CD4-positive, alpha-beta memory T cell (primary cell): ENCODE results near the gene CABLES1. TPM values are rescaled to one million over a fixed set of nuclear protein-coding genes. Genes with fewer than 3 reads are reported as not detected.
"Not testable (repeated sequence)": the region's sequence is repeated elsewhere in the genome, so short reads cannot be mapped to it uniquely, and the experiment has no call there.

Experiments
- CTCF ChIA-PET: fragments of 350-600 bp; sonication (Branson Sonifier 250); formaldehyde crosslinking; loops from one replicate; lab custom pipeline; 2021; ENCODE audit warnings: inconsistent platforms; ENCODE audit not compliant: partially characterized antibody; lab: Charles Lee
- POLR2A ChIA-PET: fragments of 350-600 bp; sonication (Branson Sonifier 250); formaldehyde crosslinking; loops from one replicate; lab custom pipeline; 2021; ENCODE audit not compliant: partially characterized antibody; lab: Charles Lee
- DNase-seq, 5 donors: peaks; one replicate each; pipeline versions ENCODE4 v3.0.0 to v3.0.0-alpha.2; 2020 to 2022; ENCODE audit warnings: mixed read lengths in 1 of 5
- H3K27ac ChIP-seq: one replicate; pipeline ENCODE4 v1.7.0; 2013; ENCODE audit warnings: low read depth, low read length
- H3K27me3 ChIP-seq: 2 replicates; pipeline ENCODE4 v1.7.0; 2013; ENCODE audit warnings: mild to moderate bottlenecking, low read length, moderate library complexity; ENCODE audit not compliant: insufficient read depth
- H3K36me3 ChIP-seq: 2 replicates; pipeline ENCODE4 v1.7.0; 2013; ENCODE audit warnings: mild to moderate bottlenecking, low read length, moderate library complexity; ENCODE audit not compliant: insufficient read depth
- H3K4me1 ChIP-seq: 2 replicates; pipeline ENCODE4 v1.7.0; 2013; ENCODE audit warnings: mild to moderate bottlenecking, low read length, moderate library complexity; ENCODE audit not compliant: insufficient read depth
- H3K4me3 ChIP-seq, 2 donors: one replicate each; pipeline ENCODE4 v1.7.0; 2013; ENCODE audit warnings: low read length in 2 of 2, mild to moderate bottlenecking in 1 of 2
- H3K9me3 ChIP-seq, 2 donors: one replicate each; pipeline ENCODE4 v1.7.0; 2013; ENCODE audit warnings: low read length in 2 of 2, control low read depth in 1 of 2; ENCODE audit not compliant: control insufficient read depth in 1 of 2
- H3K27ac Mint-ChIP-seq, 7 donors: one replicate each; pipeline ENCODE4 v1.8.0; 2020 to 2021; ENCODE audit warnings: mixed read lengths in 7 of 7, mild to moderate bottlenecking in 6 of 7, inconsistent platforms in 3 of 7, moderate library complexity in 3 of 7
- H3K27me3 Mint-ChIP-seq, 2 donors: one replicate each; pipeline ENCODE4 v1.8.0; 2020 to 2021; ENCODE audit warnings: mixed read lengths in 2 of 2
- H3K36me3 Mint-ChIP-seq, 2 donors: one replicate each; pipeline ENCODE4 v1.8.0; 2020 to 2021; ENCODE audit warnings: mixed read lengths in 2 of 2, inconsistent platforms in 1 of 2, mild to moderate bottlenecking in 1 of 2
- H3K4me1 Mint-ChIP-seq, 4 donors: one replicate each; pipeline ENCODE4 v1.8.0; 2020 to 2021; ENCODE audit warnings: mixed read lengths in 4 of 4, mild to moderate bottlenecking in 1 of 4
- H3K4me3 Mint-ChIP-seq, 8 donors: one replicate each; pipeline ENCODE4 v1.8.0; 2020 to 2021; ENCODE audit warnings: mixed read lengths in 8 of 8, mild to moderate bottlenecking in 7 of 8, moderate library complexity in 6 of 8, inconsistent platforms in 3 of 8
- H3K9me3 Mint-ChIP-seq, 8 donors: one replicate each; pipeline ENCODE4 v1.8.0; 2020 to 2021; ENCODE audit warnings: mixed read lengths in 8 of 8, mild to moderate bottlenecking in 5 of 8, inconsistent platforms in 3 of 8, moderate library complexity in 1 of 8
- intact Hi-C: fragments of 100-400 bp; cut with micrococcal nuclease; formaldehyde crosslinking; loops from one replicate; pipeline ENCODE4 v1.15.1; 2023
- polyA plus RNA-seq, 2 donors: library from polyadenylated mRNA; unstranded; fragments of 300-500 nt; fragmentation: Illumina TruSeq; gene quantifications; one replicate each; pipeline ENCODE4 v1.2.3, GENCODE V29; 2021
- total RNA-seq, 2 experiments: library from RNA; stranded (reverse); gene quantifications; one replicate each; pipeline ENCODE4 v1.2.3, GENCODE V29; 2021

The CABLES1 gene
- total and polyA plus RNA-seq, 4 experiments from 2014 or later, result 0.15 TPM; not detected in 3

DNA sequence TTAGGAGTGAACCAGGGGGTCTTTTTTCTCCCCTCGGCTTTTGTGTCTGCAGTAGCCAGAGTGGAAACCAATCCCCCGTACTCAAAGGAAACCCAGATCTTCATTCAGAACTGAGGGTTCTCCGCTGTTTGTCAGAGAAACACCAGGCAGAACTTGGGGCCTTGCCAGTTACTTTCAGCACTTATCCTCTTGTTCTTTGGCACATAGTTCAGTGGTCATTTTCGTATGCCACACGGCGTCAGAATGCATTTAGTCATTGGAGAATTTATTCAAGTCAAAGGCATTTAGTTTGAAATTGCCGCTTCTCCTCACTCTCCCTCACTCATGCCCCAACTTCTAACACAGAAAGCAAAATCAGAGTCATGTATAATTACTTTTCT is 102.9 kb downstream of the CABLES1 start:
- ChIA-PET CTCF (interaction anchor here (0.8 to 1.6 kb wide), 4 partner anchors 10 to 107 kb away, joined by 3 to 4 read pairs (median 4); no protein-coding TSS in a partner anchor), POLR2A (no interaction called here)
- no peaks in the 10 kb centered on the region for H3K36me3 Mint-ChIP-seq
- no peaks in the 10 kb centered on the region for H3K27me3 Mint-ChIP-seq
- H3K27me3 ChIP-seq, result no peaks in the 10 kb centered on the region
- H3K27ac Mint-ChIP-seq, result peak overlapping the region; percentile 43 to 96 (median 88)
- H3K9me3 Mint-ChIP-seq, result no peaks in the 10 kb centered on the region
- no peak for DNase-seq
- peak overlapping the region; percentile 47 for H3K27ac ChIP-seq
- H3K4me1 ChIP-seq, result peaks cover 20% of the 10 kb centered on the region
- H3K4me3 Mint-ChIP-seq, result peak overlapping the region; percentile 66 to 89 (median 85)
- peaks cover 6 to 24% (median 16%) of the 10 kb centered on the region in 4 donors for H3K4me1 Mint-ChIP-seq
- intact Hi-C loops, result loop anchor here (10.0 kb wide), 2 partner anchors 163 to 217 kb away; partner anchors contain the start of gene RIOK3
- H3K9me3 ChIP-seq, result no peaks in the 10 kb centered on the region
- H3K36me3 ChIP-seq, result no peaks in the 10 kb centered on the region
- peak overlapping the region in 1 of 2 donors; percentile 15 for H3K4me3 ChIP-seq

DNA sequence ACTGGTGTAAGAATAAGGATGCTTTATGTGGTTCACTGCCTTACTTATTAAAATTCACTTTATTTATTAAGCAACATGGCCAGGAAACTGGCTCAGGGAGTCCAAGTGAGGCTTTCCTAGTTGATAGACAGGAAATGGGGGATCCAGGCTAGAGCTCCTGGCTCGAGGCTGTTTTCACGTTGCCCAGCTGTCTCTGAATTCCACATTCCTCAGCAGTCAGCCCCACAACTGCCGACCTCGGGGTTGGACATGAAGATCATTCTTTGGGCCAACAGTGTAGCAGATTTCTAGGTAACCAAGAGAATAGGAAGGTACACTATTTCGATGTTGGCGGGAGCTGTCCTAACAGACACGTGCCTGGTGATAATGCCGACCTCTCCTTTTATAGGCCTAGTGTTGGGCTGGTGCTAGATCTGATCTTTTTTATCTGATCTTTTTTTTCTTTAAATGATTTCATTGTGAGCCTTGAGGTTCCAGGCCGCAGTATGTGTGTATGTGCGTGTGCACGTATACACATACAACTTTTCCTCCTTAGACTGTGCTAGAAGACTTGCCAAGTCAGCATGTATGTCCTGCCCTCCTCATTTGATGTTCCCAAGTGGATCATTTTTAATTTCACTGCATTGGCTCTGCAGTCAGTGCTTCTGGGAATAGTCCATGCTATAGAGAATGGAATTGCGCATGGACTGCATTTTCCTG is 103.5 kb downstream of the CABLES1 start:
- CTCF ChIA-PET, result no interaction called here
- Histone ChIP-seq H3K27ac (no peak overlapping the region), H3K9me3 (no peaks in the 10 kb centered on the region), H3K27me3 (no peaks in the 10 kb centered on the region), H3K4me3 (no peak overlapping the region), H3K4me1 (peaks cover 20% of the 10 kb centered on the region), H3K36me3 (no peaks in the 10 kb centered on the region)
- intact Hi-C loops, result loop anchor here (10.0 kb wide), 2 partner anchors 164 to 216 kb away; partner anchors contain the start of gene RIOK3
- Mint-ChIP-seq H3K27me3 (no peaks in the 10 kb centered on the region), H3K27ac (peak overlapping the region in 6 of 7 donors; percentile 43 to 96 (median 86)), H3K4me1 (peaks cover 6 to 23% (median 15%) of the 10 kb centered on the region in 4 donors), H3K9me3 (no peaks in the 10 kb centered on the region), H3K36me3 (no peaks in the 10 kb centered on the region), H3K4me3 (peak overlapping the region in 5 of 8 donors; percentile 81 to 87 (median 85))
- POLR2A ChIA-PET, result no interaction called here
- no peak for DNase-seq

DNA sequence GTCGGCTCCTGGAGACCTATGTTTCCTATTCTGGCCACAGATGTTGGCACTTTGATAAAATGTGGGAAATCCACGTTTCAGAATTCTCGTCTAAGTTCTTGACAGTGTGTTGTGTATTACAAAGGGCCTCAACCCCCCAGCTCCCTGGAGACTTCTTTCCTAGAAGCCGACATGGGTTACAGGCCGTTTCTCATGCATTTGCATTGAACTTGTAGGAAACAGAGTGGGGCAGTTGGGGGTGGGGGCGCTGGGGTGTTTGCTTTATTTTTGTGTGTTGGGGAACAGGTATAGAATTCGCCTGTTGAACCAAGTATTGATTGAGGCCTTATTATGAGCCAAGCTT is 104.0 kb downstream of the CABLES1 start:
- Mint-ChIP-seq H3K9me3 (no peaks in the 10 kb centered on the region), H3K36me3 (no peaks in the 10 kb centered on the region), H3K4me1 (peaks cover 6 to 22% (median 15%) of the 10 kb centered on the region in 4 donors), H3K27me3 (no peaks in the 10 kb centered on the region), H3K4me3 (peak overlapping the region in 1 of 8 donors; percentile 10), H3K27ac (peak overlapping the region in 3 of 7 donors; percentile 27 to 49 (median 43))
- H3K27ac ChIP-seq, result no peak overlapping the region
- POLR2A ChIA-PET, result no interaction called here
- H3K9me3 ChIP-seq, result no peaks in the 10 kb centered on the region
- H3K4me3 ChIP-seq, result no peak overlapping the region
- no peaks in the 10 kb centered on the region for H3K36me3 ChIP-seq
- intact Hi-C loops, result loop anchor here (10.0 kb wide), 2 partner anchors 165 to 215 kb away; partner anchors contain the start of gene RIOK3
- no peak for DNase-seq
- H3K27me3 ChIP-seq, result no peaks in the 10 kb centered on the region
- H3K4me1 ChIP-seq, result peaks cover 20% of the 10 kb centered on the region
- CTCF ChIA-PET, result no interaction called here

DNA sequence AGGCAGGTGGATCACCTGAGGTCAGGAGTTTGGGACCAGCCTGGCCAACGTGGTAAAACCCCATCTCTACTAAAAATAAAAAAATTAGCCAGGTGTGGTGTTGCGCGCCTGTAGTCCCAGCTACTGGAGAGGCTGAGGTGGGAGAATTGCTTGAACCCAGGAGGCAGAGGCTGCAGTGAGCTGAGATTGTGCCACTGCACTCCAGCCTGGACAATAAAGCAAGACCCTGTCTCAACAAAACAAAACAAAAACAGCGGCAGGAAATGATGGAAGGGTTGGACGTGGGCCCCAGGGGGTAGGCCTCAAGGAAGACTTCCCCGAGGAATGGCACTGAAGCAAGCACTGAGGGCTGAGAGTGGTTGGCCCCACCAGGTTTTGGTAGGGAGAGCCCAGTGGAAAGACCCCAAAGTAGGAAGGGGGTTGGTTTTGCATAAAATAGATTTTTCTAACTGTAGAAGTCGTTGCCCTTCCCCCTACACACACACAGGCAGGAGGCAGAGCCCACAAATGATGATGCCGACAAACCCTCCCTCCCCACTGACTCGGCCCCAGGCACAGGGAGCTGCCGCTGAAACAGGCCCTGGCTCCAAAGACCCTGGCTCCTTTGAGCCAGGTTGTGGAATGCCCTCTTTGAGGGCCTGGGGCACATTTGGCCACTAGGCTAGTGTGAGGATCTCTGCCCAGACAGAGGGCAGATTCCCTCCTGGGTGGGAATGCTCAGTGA is 104.8 kb downstream of the CABLES1 start:
- peaks cover 6 to 20% (median 14%) of the 10 kb centered on the region in 4 donors for H3K4me1 Mint-ChIP-seq

DNA sequence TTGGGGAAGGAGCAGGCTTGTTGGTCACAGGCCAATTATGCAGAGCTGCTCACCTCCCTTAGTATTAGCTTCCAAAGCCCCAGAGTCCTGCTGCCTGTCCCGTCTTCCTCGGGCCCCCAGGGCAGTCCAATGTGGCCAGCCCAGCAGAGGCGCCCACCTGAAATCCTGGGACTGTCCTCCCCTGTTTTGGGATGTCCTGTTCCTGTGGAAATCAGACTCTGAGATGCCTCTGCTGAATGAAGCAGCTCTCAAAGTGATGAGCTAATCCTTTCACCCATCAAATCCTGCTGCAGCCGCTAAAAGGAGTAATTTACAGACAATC is 105.3 kb downstream of the CABLES1 start:
- H3K4me1 Mint-ChIP-seq, result peaks cover 6 to 20% (median 14%) of the 10 kb centered on the region in 4 donors

More for the DNA sequence above, 104.8 kb downstream of the CABLES1 start:
- Histone ChIP-seq H3K36me3 (no peaks in the 10 kb centered on the region), H3K4me1 (peaks cover 20% of the 10 kb centered on the region), H3K27ac (no peak overlapping the region), H3K9me3 (no peaks in the 10 kb centered on the region), H3K4me3 (no peak overlapping the region), H3K27me3 (no peaks in the 10 kb centered on the region)
- H3K9me3 Mint-ChIP-seq, result no peaks in the 10 kb centered on the region
- no peak overlapping the region for H3K4me3 Mint-ChIP-seq
- DNase-seq, result no peak
- intact Hi-C loops, result loop anchor here (10.0 kb wide), 2 partner anchors 165 to 215 kb away; partner anchors contain the start of gene RIOK3
- POLR2A ChIA-PET, result no interaction called here
- H3K27me3 Mint-ChIP-seq, result no peaks in the 10 kb centered on the region
- H3K36me3 Mint-ChIP-seq, result no peaks in the 10 kb centered on the region
- H3K27ac Mint-ChIP-seq, result no peak overlapping the region
- CTCF ChIA-PET, result no interaction called here

DNA sequence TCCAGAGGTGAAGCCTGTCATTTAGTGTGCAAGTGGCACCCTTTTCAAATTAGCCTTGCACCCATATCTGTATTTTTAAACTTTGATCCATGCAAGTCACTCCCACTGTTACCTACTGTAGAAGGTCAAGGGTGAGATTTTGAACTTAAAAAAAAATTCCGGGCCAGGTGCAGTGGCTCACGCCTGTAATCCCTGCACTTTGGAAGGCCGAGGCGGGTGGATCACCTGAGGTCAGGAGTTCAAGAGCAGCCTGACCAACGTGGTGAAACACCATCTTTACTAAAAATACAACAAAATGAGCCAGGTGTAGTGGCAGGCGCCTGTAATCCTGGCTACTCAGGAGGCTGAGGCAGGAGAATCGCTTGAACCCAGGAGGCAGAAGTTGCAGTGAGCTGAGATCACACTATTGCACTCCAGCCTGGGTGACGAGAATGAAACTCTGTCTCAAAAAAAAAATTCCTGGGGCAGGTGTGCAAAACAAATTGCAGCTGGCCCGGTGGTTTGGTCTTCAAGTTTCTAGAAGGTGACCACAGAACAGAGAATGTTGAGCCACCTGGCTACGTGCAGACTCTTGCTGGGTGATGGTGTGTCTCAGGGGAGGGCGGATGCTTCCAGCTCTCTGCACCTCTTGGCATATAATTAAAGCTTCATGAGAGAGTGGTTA is 106.7 kb downstream of the CABLES1 start:
- Mint-ChIP-seq H3K4me1 (peaks cover 6 to 17% (median 12%) of the 10 kb centered on the region in 4 donors), H3K27ac (peak overlapping the region in 3 of 7 donors; percentile 37 to 77 (median 44))
- H3K9me3 Mint-ChIP-seq, DNase-seq, H3K27ac ChIP-seq, intact Hi-C loops, CTCF ChIA-PET, H3K9me3 ChIP-seq, H3K36me3 ChIP-seq, H3K36me3 Mint-ChIP-seq, H3K27me3 Mint-ChIP-seq, H3K4me3 Mint-ChIP-seq, POLR2A ChIA-PET, H3K4me3 ChIP-seq, H3K27me3 ChIP-seq: not testable (repeated sequence)
- H3K4me1 ChIP-seq, result peaks cover 20% of the 10 kb centered on the region

More for the DNA sequence above, 105.3 kb downstream of the CABLES1 start:
- intact Hi-C loops, result no loop called here
- Mint-ChIP-seq H3K9me3 (no peaks in the 10 kb centered on the region), H3K27me3 (no peaks in the 10 kb centered on the region), H3K27ac (no peak overlapping the region), H3K36me3 (no peaks in the 10 kb centered on the region), H3K4me3 (no peak overlapping the region)
- Histone ChIP-seq H3K4me3 (no peak overlapping the region), H3K36me3 (no peaks in the 10 kb centered on the region), H3K27ac (no peak overlapping the region), H3K4me1 (peaks cover 20% of the 10 kb centered on the region), H3K9me3 (no peaks in the 10 kb centered on the region), H3K27me3 (no peaks in the 10 kb centered on the region)
- DNase-seq, result no peak
- ChIA-PET POLR2A (no interaction called here), CTCF (no interaction called here)

DNA sequence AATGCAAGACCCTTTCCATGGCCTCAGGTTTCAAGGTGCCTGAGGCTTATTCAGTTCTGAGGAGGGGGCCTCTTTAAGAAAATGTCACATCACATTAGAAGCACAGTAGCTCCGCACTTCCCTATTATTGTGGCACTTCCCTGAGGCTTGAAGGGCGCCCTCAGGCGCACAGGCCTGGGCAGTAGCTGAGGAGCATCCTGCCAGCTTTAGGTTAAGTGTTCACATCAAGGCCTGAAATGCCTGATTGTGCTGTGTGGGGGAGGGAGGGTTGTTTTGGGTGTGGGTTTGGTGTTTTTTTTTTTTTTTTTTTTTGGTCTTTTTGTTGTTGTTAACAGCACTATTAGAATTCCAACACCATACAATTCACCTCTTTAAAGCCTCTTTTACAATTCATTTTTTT is 107.9 kb downstream of the CABLES1 start:
- intact Hi-C loops, result no loop called here
- no peak overlapping the region for H3K4me3 Mint-ChIP-seq
- no peaks in the 10 kb centered on the region for H3K9me3 Mint-ChIP-seq
- POLR2A ChIA-PET, result no interaction called here
- no peaks in the 10 kb centered on the region for H3K27me3 ChIP-seq
- no peaks in the 10 kb centered on the region for H3K36me3 Mint-ChIP-seq
- H3K27ac Mint-ChIP-seq, result no peak overlapping the region
- no peak for DNase-seq
- peaks cover 9% of the 10 kb centered on the region for H3K4me1 ChIP-seq
- no peaks in the 10 kb centered on the region for H3K27me3 Mint-ChIP-seq
- H3K27ac ChIP-seq, result no peak overlapping the region
- H3K36me3 ChIP-seq, result no peaks in the 10 kb centered on the region
- no peaks in the 10 kb centered on the region for H3K9me3 ChIP-seq
- H3K4me3 ChIP-seq, result no peak overlapping the region
- peaks cover 4 to 8% (median 6%) of the 10 kb centered on the region in 4 donors for H3K4me1 Mint-ChIP-seq
- CTCF ChIA-PET, result no interaction called here
